HG02642 (cell line): ENCODE measurements around the gene TMEM94.
"Not testable (repeated sequence)": the region's sequence is repeated elsewhere in the genome, so short reads cannot be mapped to it uniquely, and the experiment has no call there.

Source experiments
- ATAC-seq: cut with Tn5 transposase; IDR thresholded peaks from one replicate; pipeline ENCODE4 v1.9.1; 2021; ENCODE audit warnings: mild to moderate bottlenecking; ENCODE audit not compliant: unreplicated experiment, poor library complexity

The TMEM94 gene

DNA sequence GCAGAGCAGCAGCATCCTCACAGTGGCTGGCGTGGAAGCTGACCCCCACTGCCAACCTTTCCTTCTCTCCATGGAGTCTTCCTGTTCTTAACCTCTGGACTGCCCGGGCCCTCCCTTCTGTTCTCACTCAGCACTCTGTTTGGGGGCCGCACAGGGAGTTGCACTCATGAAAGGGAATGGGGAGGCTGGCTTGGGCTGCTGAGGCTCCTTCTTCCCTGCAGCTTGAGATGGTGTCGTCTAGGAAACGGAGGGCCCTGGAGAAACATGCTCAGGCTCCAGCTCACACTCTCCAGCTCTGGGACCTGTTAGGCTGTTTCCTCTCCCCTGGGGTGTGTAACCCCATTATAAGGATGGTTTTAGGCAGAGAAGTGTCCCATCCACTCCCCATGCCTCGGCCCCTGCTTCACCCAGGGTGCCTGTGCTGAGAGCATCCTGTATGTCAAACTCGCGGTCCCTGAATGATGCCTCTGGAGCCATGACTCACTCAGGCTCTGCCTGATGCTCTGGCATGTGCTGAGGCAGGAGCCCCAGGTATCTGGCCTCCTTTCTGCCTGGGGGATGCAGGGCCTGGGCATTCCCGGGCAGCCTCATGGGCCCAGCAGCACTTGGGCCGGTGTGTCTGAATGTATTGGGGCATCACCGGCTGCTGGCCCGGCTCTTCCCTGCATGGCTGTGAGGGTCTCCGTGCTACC is 18.9 kb downstream of the TMEM94 start:
- no peak for ATAC-seq

DNA sequence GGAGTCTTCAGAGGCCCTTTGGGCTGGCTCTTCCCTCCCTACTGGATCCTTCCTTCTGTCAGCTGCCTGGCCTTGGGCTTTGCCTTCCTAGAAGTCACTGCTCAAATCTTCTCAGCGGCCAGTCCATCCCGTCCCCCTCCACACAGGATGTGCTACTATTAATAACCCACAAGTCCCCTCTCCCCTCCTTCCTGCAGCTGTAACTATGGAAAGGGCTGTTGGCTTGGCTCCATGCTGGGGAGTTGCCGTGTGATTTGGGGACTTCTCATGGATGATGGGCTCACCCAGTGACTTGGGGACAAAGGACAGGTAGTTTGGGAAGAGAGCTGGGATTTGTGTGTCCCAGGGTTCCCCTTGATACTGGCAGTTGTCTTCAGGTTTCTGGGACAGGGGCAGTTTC is 19.4 kb downstream of the TMEM94 start:
- no peak for ATAC-seq

DNA sequence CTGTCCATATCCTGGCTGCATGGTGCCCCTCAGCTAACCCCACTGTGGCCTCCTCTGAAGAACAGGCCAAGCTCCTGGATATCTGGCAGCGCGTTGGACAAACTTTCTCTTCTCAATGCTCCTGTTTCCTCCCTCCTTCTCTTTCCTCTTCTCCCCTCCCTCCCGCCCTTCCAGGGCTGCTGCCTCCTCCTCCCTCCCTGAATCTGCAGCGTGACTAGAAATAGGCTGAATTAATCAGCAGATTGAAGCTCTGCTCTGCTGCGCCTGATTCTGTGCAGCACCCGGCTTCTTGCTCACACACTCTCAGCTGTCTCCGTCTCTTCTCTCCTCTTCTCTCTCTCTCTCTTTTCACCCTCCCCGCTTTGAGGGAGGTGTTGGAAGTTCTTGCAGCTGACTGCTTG is 19.8 kb downstream of the TMEM94 start:
- ATAC-seq = no peak

DNA sequence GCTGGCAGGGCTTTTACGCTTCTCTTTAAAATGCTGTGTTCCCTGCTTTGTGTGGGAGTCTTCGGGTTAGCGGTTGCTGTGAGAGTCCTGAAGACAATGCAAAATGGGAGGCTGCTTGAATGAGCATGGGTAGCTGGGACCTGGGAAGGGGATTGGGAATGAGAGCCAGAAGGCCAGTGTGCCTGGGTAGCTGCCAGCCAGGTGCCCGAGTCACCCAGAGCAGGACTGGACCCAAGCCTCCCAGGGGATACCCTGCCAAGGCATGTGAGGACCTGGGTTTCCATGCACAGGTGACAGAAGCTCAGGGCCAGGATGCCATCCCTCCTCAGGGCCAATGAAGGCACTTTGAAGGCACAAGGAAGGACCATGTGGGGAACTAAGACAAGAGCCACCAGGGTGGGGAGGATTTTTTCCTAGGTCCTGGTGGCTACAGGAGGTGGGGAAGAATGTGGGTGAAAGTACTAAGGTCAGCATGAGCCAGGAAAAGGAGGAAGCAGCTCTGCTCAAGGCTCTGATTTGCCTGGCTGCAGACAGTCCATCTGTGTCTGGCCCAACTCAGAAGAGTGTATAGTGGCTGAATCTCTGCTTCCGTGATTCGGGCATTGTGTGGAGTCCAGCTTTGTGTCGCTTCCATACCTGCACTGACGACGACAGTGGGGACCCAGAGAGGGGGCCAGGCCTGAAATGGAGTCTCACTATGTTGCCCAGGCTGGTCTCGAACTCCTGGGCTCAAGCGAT is 20.5 kb downstream of the TMEM94 start:
- no peak for ATAC-seq

DNA sequence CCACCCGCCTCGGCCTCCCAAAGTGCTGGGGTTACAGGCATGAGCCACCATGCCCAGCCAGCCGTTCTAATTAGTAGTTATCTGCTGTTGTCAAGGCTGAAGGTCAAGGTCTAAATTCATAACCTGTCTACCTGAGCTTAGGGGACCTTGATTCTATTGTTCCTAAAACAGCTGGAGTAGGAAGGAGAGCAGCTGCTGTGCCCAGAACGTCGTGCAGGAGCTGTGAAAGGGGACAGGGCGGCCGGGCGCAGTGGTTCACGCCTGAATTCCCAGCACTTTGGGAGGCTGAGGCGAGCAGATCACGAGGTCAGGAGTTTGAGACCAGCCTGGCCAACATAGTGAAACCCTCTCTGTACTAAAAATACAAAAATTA is 21.0 kb downstream of the TMEM94 start:
- not testable (repeated sequence) for ATAC-seq

DNA sequence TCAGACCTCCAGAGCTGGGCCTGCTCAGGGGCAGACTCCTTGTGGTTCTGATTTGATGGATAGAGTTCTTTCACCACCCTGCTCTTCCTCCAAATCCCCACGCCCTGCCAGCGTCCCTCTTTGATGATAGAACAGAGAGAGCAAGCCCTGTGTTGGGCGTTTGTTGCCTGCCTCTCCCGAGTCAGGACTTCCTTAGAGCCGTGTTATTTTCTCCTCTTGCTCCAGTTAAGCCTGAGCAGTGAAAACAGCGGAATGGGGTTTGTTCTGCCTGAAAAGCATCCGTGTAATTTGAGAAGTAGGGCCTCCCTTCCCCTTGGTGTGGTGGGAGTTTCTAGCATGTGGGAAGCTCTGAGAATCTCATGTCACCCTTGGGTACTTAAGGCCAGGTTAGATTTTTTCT is 22.1 kb downstream of the TMEM94 start:
- ATAC-seq = no peak

DNA sequence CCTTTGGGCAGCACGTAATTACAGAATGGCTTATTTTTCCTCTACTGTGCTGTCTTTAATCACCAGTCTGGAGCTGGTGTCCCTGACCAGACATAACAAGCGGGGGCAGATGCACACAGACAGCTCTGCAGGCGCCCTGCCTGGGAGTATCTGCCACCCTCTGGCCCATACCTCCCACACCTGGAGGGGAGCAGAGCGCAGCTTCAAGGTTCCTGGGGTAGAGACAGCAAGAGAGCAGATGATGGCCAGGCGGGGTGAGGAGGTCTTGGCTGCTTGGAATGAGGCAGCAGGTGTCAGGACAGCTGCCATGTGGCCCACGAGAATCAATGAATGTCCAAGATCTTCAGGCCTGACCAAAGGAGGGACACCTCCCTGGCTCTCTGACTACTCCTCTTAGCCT is 23.8 kb downstream of the TMEM94 start:
- no peak for ATAC-seq

DNA sequence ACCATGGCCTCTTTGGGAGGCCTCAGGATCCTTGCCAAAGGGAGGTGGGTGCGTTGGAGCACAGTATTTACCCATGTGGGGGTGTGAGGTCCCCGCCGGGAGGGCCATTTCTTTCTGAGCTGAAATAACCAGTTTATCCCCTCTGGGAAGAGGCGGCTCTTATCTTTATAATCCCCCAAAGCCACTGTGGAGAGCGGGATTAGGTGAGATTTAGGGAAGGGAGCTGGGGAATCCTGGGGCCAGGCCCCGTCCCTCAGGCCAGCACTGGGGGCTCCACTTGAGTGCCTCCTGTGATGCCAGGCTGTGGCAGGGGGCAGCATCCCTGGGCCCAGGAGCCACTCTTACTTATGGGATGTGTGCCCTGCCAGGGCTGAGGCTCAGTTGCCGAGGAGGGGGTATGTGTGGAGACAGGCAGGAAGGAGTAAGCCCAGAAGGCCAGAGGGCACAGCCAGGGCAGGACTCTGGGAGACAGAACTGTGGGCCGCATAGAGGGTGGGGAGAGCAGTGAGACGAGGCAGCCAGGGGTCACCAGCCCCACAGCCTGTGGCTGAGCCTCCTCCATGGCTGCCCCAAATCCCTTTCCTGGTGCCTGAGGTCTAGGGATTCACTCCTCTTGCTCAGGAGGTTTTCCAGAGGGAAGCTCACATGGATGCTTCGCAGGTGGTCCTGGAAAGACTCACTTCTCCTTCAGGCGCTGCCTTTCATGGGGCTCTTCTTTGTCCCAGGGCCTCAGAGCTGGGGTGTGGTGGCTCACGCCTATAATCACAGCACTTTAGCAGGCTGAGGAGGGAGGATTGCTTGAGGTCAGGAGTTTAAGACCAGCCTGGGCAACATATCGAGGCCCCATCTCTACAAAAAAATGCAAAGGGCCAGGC is 25.0 kb downstream of the TMEM94 start:
- no peak for ATAC-seq

DNA sequence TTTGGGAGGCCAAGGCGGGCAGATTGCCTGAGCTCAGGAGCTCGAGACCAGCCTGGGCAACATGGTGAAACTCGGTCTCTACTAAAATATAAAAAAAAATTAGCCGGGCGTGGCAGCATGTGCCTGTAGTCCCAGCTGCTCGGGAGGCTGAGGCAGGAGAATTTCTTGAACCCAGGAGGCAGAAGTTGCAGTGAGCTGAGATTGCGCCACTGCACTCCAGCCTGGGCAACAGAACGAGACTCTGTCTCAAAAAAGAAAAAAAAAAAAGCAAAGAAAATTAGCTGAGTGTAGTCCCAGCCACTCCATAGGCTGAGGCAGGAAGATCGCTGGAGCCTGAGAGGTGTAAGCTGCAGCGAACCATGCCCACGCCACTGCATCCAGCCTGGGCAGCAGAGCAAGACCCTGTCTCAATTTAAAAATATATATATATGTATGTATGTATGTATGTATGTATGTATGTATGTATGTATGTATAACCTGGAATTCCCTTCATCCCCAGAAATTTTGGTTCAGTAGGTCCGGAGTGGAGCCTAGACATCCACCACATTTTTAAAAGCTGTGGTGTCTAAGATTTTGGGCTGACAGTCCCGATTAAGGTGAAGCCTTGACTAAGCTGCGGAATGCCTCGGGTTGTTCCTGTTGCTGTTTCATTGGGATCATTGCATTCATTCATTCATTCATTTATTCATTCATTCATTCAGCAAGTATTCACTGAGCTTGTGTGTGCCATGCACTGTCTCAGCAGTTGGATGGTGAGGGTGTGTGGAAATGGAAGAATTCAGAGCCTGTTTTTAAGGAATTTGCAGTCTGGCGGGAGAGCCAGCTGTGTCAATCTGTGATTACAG is 25.9 kb downstream of the TMEM94 start:
- no peak for ATAC-seq

DNA sequence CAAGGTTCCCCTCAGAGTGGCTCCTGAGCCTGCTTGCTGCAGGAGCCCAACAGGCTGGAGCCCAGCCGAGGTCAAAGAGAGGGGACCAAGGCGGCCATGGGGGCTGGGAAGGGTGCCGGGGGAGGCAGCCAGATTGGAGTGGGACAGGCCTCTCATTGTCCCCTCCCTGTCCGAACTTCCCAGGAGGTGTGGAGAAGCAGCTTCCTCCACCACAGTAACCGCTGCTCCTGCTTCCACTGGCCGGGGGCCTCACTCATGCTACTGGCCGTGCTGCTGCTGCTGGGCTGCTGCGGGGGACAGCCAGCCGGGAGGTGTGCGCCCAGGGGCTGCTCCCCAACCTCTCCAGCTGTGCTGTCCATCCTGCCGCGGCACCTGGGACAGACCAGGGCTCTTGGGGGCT is 29.3 kb downstream of the TMEM94 start:
- no peak for ATAC-seq

DNA sequence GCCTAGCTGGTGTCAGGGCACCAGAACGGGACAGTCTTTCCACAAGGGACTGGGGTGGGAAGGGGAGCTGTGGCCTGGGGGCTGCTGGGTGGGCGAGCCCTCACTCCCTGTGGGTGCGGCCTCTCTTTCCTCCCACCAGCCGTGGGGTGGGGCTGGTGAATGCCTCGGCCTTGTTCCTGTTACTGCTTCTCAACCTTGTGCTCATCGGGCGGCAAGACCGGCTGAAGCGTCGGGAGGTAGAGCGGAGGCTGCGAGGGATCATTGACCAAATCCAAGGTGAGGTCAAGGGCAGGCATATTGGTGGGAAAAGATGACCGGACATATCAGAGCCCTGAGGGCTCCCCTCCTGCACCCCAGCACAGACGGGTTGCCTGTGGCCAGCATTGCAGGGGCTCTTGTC is 29.7 kb downstream of the TMEM94 start:
- no peak for ATAC-seq

DNA sequence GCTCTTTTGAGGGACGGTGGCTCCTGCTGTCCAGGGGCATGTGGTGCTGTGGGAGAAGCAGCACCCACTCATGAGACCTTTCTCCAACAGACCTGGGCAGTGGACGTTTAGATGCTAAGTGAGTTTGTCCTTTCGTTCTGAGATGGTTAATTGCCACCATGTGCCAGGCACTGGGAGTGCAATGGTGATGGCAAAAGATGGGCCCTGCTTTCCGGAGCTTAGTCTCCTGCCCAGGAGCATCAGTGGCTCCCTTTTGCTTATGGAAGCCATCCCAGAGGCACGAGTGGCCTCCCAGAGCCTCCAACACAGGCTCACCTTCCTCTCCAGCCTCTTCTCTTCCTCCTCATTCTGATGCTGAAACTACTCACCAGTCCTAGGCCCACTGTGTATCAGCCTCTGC is 30.5 kb downstream of the TMEM94 start:
- ATAC-seq = no peak

DNA sequence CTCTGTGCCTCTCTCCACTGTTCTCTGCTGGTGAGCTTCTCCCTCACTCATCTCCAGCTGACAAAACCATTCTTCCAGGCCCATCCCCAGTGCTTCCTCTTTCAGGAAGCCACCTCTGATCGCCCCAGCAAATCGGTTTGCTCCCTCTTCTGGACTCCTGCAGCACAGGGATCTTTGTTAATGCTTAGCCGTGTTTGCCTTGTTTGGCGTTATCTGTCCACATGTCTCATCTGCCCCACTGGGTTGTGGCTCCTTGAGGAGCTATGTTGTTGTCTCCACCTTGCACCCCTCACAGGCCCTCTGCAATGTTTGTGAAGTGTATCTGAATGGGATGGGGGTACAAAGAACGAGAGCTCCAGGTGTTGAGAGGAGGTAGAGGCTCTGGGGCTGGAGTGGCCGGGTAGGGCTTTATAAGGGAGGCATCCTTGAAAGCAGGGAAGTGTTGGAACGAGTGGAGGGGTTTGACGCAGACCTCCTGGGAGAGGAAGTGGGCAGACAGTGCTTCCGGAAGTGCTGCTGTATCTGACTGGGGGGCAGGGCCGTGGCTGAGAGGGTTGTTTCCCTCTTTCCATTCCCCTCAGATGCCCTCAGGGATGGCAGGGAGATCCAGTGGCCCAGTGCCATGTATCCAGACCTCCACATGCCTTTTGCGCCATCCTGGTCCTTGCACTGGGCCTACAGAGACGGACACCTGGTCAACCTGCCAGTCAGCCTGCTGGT is 31.1 kb downstream of the TMEM94 start:
- ATAC-seq = no peak

DNA sequence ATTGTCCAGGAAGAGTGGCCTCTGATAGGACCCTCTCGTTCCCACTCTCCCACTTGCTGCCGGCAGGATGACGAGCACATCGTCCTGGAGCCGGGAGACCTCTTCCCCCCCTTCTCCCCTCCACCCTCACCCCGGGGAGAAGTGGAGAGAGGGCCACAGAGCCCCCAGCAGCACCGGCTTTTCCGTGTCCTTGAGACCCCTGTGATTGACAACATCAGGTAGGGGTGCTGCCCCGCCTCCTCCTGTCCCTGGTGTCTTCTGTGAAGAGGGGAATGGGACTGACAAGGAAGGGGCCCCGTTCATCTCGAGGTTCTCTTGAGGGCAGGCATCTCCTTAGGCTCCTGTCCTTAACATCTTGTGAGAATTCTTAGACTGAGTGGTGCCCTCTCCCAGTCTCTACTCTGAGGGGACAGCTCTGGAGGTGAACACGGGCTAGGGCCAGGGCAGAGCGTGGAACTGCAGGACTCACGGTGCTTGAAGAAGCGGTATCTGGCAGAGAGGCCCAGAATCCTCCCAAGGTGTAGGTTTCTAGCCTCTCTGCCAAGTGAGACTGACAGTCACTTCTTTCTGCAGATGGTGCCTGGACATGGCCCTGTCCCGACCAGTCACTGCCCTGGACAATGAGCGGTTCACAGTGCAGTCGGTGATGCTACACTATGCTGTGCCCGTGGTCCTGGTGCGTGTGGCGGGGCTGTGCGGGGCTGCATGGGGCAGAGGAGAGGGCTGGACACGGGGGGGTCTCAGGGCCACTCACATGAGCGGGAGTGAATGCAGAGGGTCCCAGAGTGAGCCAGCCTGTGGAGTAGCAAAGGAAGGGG is 32.5 kb downstream of the TMEM94 start:
- no peak for ATAC-seq

DNA sequence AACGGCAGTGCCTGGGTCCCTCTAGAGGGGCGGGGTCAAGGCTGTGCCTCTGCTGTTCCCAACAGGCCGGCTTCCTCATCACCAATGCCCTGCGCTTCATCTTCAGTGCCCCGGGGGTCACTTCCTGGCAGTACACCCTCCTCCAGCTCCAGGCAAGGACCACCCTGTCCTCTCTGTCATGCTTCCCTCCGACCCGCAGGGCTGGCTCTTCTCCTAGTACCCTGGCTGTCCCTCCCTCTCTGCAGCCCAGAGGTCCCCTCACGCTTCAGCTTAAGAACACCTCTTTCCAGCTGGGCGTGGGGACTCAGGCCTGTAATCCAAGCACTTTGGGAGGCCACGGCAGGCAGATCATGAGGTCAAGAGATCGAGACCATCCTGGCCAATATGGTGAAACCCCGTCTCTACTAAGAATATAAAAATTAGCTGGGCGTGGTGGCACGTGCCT is 33.1 kb downstream of the TMEM94 start:
- no peak for ATAC-seq

DNA sequence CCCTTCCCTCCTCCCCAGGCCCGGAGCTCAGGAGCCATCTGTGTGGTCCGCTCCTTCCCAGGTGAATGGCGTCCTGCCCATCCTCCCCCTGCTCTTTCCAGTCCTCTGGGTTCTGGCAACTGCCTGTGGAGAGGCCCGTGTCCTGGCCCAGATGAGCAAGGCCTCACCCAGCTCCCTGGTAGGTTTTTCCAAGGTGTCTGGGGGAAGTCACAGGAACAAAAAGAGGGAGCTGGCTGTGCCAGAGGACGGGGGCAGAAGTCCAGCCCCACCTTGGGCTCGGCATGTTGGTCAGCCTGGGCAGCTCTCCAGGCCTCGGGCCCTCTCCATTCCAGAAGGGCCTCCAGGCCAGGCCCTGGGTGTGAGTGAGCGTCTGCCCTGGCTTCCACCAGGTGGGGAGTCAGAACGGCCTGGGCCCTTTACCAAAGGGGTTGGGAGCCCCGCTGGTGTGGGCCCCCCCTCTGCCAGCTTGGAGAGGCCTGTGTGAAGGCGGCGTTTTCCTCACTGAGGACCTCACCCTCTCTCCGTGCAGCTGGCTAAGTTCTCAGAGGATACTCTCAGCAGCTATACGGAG is 33.8 kb downstream of the TMEM94 start:
- ATAC-seq = no peak

DNA sequence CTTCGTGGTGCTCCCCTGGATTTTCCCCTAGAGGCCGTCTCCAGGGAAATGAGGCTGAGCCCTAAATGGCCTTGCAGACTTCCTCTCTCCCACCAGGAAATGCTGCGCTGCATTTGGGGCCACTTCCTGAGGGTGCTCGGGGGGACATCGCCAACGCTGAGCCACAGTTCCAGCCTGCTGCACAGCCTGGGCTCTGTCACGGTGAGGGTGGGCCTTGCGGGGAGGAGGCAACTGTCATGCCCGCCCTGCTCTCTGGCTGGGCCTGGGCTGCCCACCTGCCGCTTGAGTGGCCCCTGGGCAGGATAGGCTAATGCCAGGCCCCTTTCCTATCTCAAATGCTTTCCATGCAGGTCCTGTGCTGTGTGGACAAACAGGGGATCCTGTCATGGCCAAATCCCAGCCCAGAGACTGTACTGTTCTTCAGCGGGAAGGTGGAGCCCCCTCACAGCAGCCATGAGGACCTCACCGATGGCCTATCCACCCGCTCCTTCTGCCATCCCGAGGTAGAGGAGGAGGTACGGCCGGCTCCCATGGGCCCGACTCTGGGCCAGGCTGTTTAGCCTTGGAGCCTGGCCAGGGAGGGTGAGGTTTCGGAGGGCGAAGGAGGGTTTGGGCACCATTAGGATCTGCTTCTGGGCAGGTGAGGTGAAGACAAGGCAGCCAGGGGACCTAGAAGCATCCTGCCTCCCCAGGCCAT is 34.7 kb downstream of the TMEM94 start:
- no peak for ATAC-seq

DNA sequence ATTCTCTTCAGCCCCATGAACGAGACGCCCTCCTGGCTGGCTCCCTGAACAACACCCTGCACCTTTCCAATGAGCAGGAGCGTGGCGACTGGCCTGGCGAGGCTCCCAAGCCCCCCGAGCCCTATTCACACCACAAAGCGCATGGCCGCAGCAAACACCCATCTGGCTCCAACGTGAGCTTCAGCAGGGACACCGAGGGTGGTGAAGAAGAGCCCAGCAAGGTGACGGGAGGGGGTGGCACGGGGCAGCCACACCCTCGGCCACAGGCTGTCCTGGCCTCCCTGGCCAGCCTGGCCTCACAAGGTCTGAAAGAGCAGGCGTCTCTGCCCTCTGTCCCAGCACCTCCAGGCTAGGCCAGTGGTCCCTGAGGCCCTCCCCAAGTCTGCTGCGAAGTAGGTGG is 35.2 kb downstream of the TMEM94 start:
- no peak for ATAC-seq
